GM12878 (cell line): Measurements from ENCODE around the gene BAZ2B. TPM values are rescaled to one million over a fixed set of nuclear protein-coding genes. Genes with fewer than 3 reads are reported as not detected.
A peak's percentile ranks its signal among the peaks of the same experiment; 100 is the strongest.

ENCODE experiments used
- ATAC-seq: fragments of 200-7000 bp; cut with Tn5 transposase; 3 replicates; pipeline ENCODE4 v1.9.1; 2020; ENCODE audit warnings: mild to moderate bottlenecking, moderate library complexity
- BruUV-seq: library from RNA; stranded (reverse); fragments of 400-500 nt; replicated peaks from 2 replicates; lab custom pipeline; 2021; lab: Mats Ljungman, UMichigan
- CTCF ChIA-PET: fragments of 300-600 bp; sonication (Branson Sonifier 250); formaldehyde crosslinking; extraction: SDS; loops from one replicate; lab custom pipeline; 2021; ENCODE audit warnings: inconsistent platforms; lab: Yijun Ruan, JAX
- POLR2A ChIA-PET: fragments of 350-600 bp; formaldehyde crosslinking; extraction: SDS; loops from one replicate; lab custom pipeline; 2021; ENCODE audit warnings: inconsistent platforms; lab: Charles Lee
- RAD21 ChIA-PET: fragments of 300-600 bp; sonication (Branson Sonifier 250); formaldehyde crosslinking; loops from one replicate; lab custom pipeline; 2023; ENCODE audit warnings: antibody characterized with exemption; ENCODE audit not compliant: unreplicated experiment; lab: Charles Lee
- SMC1A ChIA-PET: fragments of 300-600 bp; sonication (Branson Sonifier 250); formaldehyde crosslinking; loops from one replicate; lab custom pipeline; 2023; ENCODE audit not compliant: unreplicated experiment, uncharacterized antibody; lab: Charles Lee
- DNase-seq: peaks from one replicate; pipeline ENCODE4 v3.0.0-alpha.2; 2011; ENCODE audit warnings: low read depth, low spot score
- FAIRE-seq: peaks from 3 replicates; lab custom pipeline; 2011; peaks lifted over from hg19 to GRCh38; lab: Jason Lieb, UNC
- H2AFZ ChIP-seq: 2 replicates; pipeline ENCODE4 v1.6.0; 2011; ENCODE audit warnings: low read depth, low read length, control low read depth; ENCODE audit not compliant: control insufficient read depth
- H3K27ac ChIP-seq: 2 replicates; pipeline ENCODE4 v1.5.1; 2011; ENCODE audit warnings: control low read depth; ENCODE audit not compliant: control insufficient read depth, insufficient read depth
- H3K27me3 ChIP-seq, 2 experiments: replicated peaks in 1 of 2; 2 replicates each; pipeline versions ENCODE4 v1.6.0 to v1.6.1; 2011; ENCODE audit warnings: low read length in 1 of 2; ENCODE audit not compliant: control insufficient read depth in 2 of 2, insufficient read depth in 2 of 2
- H3K36me3 ChIP-seq, 2 experiments: 2 replicates each; pipeline ENCODE4 v1.5.1; 2011; ENCODE audit warnings: low read length in 1 of 2; ENCODE audit not compliant: control insufficient read depth in 2 of 2, insufficient read depth in 2 of 2
- H3K4me1 ChIP-seq: 2 replicates; pipeline ENCODE4 v1.6.1; 2011; ENCODE audit warnings: mild to moderate bottlenecking, low read length, moderate library complexity, mixed read lengths; ENCODE audit not compliant: control insufficient read depth, insufficient read depth
- H3K4me2 ChIP-seq: 2 replicates; pipeline ENCODE4 v1.6.0; 2011; ENCODE audit warnings: control low read depth; ENCODE audit not compliant: control insufficient read depth, insufficient read depth
- H3K4me3 ChIP-seq: fragments of 200-600 bp; sonication (generic); 2 replicates; pipeline ENCODE4 v1.5.1; 2016
- H3K79me2 ChIP-seq: 2 replicates; pipeline ENCODE4 v1.6.0; 2011; ENCODE audit warnings: low read length; ENCODE audit not compliant: control insufficient read depth, insufficient read depth
- H3K9ac ChIP-seq: 2 replicates; pipeline ENCODE4 v1.8.0; 2011; ENCODE audit warnings: low read length, control low read depth, mixed read lengths; ENCODE audit not compliant: control insufficient read depth, insufficient read depth
- H3K9me3 ChIP-seq: replicated peaks from 3 replicates; pipeline ENCODE4 v1.5.1; 2011; ENCODE audit warnings: mild to moderate bottlenecking, low read length; ENCODE audit not compliant: control insufficient read depth, insufficient read depth
- H4K20me1 ChIP-seq: 2 replicates; pipeline ENCODE4 v1.6.0; 2011; ENCODE audit not compliant: control insufficient read depth, insufficient read depth
- ASH2L ChIP-seq: fragments of 300-600, 200-600 bp; sonication (generic); IDR thresholded peaks from 2 replicates; pipeline ENCODE4 v1.6.1; 2017; ENCODE audit warnings: low read depth, mild to moderate bottlenecking, borderline replicate concordance
- CBX3 ChIP-seq: fragments of 200-600 bp; sonication (generic); IDR thresholded peaks from 2 replicates; pipeline ENCODE4 v1.6.1; 2016; ENCODE audit warnings: low read depth, borderline replicate concordance
- CHD2 ChIP-seq: IDR thresholded peaks from 2 replicates; pipeline ENCODE4 v1.6.1; 2011; ENCODE audit warnings: low read depth, low read length, improper control_type of control experiment, borderline replicate concordance
- EED ChIP-seq: sonication (generic); IDR thresholded peaks from 2 replicates; pipeline ENCODE4 v1.6.1; 2016; ENCODE audit warnings: antibody characterized with exemption, low read depth
- JUND ChIP-seq: IDR thresholded peaks from 2 replicates; pipeline ENCODE4 v1.6.1; 2012; ENCODE audit warnings: low read depth, mild to moderate bottlenecking, low read length, improper control_type of control experiment, moderate library complexity
- MTA3 ChIP-seq: IDR thresholded peaks from 2 replicates; pipeline ENCODE4 v1.6.1; 2012; ENCODE audit warnings: low read length, inconsistent platforms, borderline replicate concordance
- MYC ChIP-seq: IDR thresholded peaks from 2 replicates; pipeline ENCODE4 v1.6.1; 2011; ENCODE audit warnings: mild to moderate bottlenecking, low read length, moderate library complexity, inconsistent platforms; ENCODE audit not compliant: insufficient read depth, insufficient replicate concordance, insufficient read length, severe bottlenecking
- NFIC ChIP-seq: IDR thresholded peaks from 2 replicates; pipeline ENCODE4 v1.6.1; 2012; ENCODE audit warnings: low read depth, mild to moderate bottlenecking, inconsistent platforms, low read length, moderate library complexity
- NFYA ChIP-seq: IDR thresholded peaks from 2 replicates; pipeline ENCODE4 v1.6.1; 2011; ENCODE audit warnings: low read depth, mild to moderate bottlenecking, low read length, improper control_type of control experiment, borderline replicate concordance
- POLR2A ChIP-seq: IDR thresholded peaks from 2 replicates; pipeline ENCODE4 v1.6.1; 2011; ENCODE audit warnings: low read depth, mild to moderate bottlenecking, low read length
- POLR2AphosphoS2 ChIP-seq: IDR thresholded peaks from 2 replicates; pipeline ENCODE4 v1.6.1; 2011; ENCODE audit warnings: low read depth, mild to moderate bottlenecking, low read length, improper control_type of control experiment, moderate library complexity
- SMARCA5 ChIP-seq: fragments of 450-650 bp; IDR thresholded peaks from 2 replicates; pipeline ENCODE4 v1.6.1; 2017; ENCODE audit warnings: mild to moderate bottlenecking
- SREBF2 ChIP-seq: IDR thresholded peaks from 2 replicates; pipeline ENCODE4 v1.6.1; 2012; ENCODE audit warnings: mild to moderate bottlenecking, low read length
- SUPT20H ChIP-seq: IDR thresholded peaks from 2 replicates; pipeline ENCODE4 v1.6.1; 2011; ENCODE audit warnings: low read depth, mild to moderate bottlenecking, low read length, moderate library complexity, borderline replicate concordance; ENCODE audit not compliant: control insufficient read depth
- SUZ12 ChIP-seq: fragments of 200-600 bp; sonication (generic); IDR thresholded peaks from one replicate; pipeline ENCODE4 v1.6.1; 2018; ENCODE audit warnings: antibody characterized with exemption, mild to moderate bottlenecking; ENCODE audit not compliant: unreplicated experiment
- TARDBP ChIP-seq: IDR thresholded peaks from 2 replicates; pipeline ENCODE4 v1.6.1; 2016; ENCODE audit warnings: borderline replicate concordance
- TCF12 ChIP-seq: IDR thresholded peaks from 2 replicates; pipeline ENCODE4 v1.6.1; 2011; ENCODE audit warnings: low read depth, mild to moderate bottlenecking, low read length
- WGBS: methylation state at CpG from one replicate; pipeline ENCODE4 v1.1.6; 2016; ENCODE audit warnings: low lambda C conversion rate; ENCODE audit not compliant: insufficient replicate concordance, insufficient coverage; ENCODE audit errors: missing lambda C conversion rate; 5-methylcytosine and 5-hydroxymethylcytosine counted together
- in situ Hi-C: fragments of 300-500 bp; cut with MboI; formaldehyde crosslinking; loops from 9 replicates; pipeline ENCODE4 v1.14.3; 2018; ENCODE audit warnings: mixed read lengths
- intact Hi-C: fragments of 100-400 bp; cut with micrococcal nuclease; formaldehyde crosslinking; loops from one replicate; pipeline ENCODE4 v1.14.2; 2022; ENCODE audit not compliant: unreplicated experiment
- polyA plus RNA-seq, 11 experiments: library from polyadenylated mRNA; depleted of rRNA in 4 of 11; unstranded in 6 of 11; stranded (reverse) in 5 of 11; fragments of >200 nt; fragmentation: Nextera tagmentation in 4 of 11; fragmentation: Illumina TruSeq in 1 of 11; extraction: Ambion mirVana in 4 of 11; extraction: Trizol in 1 of 11; gene quantifications; 1 replicate in 1 of 11; 2 replicates in 10 of 11; pipeline versions ENCODE4 v1.2.1 to v1.2.3, GENCODE V29; 2011 to 2016; ENCODE audit warnings: inconsistent platforms in 2 of 11, missing spikeins in 2 of 11, low read depth in 1 of 11
- total RNA-seq, 4 experiments: library from RNA; depleted of rRNA in 3 of 4; stranded (reverse); fragments of >200 nt in 3 of 4; fragmentation: Illumina TruSeq in 1 of 4; extraction: Trizol in 1 of 4; gene quantifications; 2 replicates each; pipeline versions ENCODE4 v1.2.1 to v1.2.3, GENCODE V29; 2013 to 2021
- TF ChIP-seq, protein P1 (sequence below): IDR thresholded peaks from 2 replicates; pipeline ENCODE4 v1.6.1; 2012; ENCODE audit warnings: low read depth, low read length, improper control_type of control experiment
- TF ChIP-seq, protein P2 (sequence below): fragments of 450-650 bp; conservative IDR thresholded peaks from 2 replicates; pipeline ENCODE4 v1.6.1; 2017; ENCODE audit warnings: mild to moderate bottlenecking, moderate library complexity
- TF ChIP-seq, protein P3 (sequence below): fragments of 450-650 bp; IDR thresholded peaks from 2 replicates; pipeline ENCODE4 v1.6.1; 2017; ENCODE audit warnings: low read depth, mild to moderate bottlenecking, moderate library complexity

The BAZ2B gene
- total and polyA plus RNA-seq, 10 of the 15 experiments (the other 5 are each of a cell fraction or from before 2014, with no cell fraction given): 8.8 to 49.7 (median 24.7) TPM

DNA sequence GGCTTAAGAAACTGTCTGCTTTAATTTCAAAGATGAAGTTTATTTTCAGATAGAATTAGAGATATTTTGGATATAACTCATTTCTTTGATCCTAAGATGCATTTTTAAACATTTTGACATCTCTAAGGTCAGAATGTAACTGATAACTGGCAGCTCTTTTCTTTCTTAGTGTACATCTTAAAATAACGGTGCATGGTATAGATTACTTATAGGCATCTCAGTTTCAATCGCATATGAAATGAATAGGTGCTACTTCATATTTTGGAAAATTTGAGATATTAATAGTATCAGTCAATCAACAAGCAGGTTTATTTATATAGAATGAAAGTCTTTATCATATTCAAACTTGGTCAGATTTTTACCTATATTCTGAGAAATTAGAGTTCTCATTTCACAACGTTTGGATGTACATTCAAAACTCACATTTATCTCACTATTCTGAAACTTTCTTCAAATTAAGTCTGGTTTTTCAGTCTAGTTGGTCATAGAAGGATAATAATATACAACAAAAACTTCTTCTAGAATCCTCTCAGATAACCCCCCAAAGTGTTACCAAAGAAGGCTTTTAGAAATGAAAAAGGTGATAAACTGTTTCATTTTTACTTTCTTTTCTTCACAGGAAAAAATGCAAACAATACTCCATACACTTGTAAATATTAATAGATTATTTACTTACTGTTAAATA, 207.1 kb downstream of the BAZ2B start (continued):
- TF ChIP-seq, protein P1, sequence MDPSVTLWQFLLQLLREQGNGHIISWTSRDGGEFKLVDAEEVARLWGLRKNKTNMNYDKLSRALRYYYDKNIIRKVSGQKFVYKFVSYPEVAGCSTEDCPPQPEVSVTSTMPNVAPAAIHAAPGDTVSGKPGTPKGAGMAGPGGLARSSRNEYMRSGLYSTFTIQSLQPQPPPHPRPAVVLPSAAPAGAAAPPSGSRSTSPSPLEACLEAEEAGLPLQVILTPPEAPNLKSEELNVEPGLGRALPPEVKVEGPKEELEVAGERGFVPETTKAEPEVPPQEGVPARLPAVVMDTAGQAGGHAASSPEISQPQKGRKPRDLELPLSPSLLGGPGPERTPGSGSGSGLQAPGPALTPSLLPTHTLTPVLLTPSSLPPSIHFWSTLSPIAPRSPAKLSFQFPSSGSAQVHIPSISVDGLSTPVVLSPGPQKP: no peak
- TF ChIP-seq NFIC (peak; percentile 74; the same call in 1 of the 2 replicates), MTA3 (no peak)
- TF ChIP-seq, protein P2, sequence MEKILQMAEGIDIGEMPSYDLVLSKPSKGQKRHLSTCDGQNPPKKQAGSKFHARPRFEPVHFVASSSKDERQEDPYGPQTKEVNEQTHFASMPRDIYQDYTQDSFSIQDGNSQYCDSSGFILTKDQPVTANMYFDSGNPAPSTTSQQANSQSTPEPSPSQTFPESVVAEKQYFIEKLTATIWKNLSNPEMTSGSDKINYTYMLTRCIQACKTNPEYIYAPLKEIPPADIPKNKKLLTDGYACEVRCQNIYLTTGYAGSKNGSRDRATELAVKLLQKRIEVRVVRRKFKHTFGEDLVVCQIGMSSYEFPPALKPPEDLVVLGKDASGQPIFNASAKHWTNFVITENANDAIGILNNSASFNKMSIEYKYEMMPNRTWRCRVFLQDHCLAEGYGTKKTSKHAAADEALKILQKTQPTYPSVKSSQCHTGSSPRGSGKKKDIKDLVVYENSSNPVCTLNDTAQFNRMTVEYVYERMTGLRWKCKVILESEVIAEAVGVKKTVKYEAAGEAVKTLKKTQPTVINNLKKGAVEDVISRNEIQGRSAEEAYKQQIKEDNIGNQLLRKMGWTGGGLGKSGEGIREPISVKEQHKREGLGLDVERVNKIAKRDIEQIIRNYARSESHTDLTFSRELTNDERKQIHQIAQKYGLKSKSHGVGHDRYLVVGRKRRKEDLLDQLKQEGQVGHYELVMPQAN: no peak
- TF ChIP-seq, all 136 proteins: peak for 9

DNA sequence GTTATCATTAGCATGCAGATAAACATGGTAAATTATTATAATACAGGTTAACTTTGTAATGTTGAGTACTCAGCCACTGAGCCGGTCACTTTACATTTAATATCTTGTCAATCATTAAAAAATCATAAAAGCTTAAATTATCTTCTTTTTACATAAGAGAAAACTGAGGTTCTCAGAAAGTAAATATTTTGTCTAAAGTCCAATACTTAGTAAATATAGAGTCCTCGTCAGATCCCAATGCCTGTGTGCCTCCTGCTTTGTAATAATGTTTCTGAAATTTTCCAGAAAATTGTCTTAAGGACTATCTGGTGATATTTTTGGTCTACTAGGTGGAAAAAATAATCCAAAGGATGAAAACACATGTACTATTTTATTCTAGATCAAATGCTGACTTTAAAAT, 213.6 kb downstream of the BAZ2B start:
- Histone ChIP-seq H3K27me3 (no peaks in the 10 kb centered on the region), H3K36me3 (no peaks in the 10 kb centered on the region), H3K4me2 (no peak overlapping the region), H2AFZ (no peak overlapping the region), H3K4me1 (no peaks in the 10 kb centered on the region), H4K20me1 (no peaks in the 10 kb centered on the region), H3K9ac (no peak overlapping the region), H3K27ac (no peak overlapping the region), H3K4me3 (no peak overlapping the region), H3K9me3 (no peaks in the 10 kb centered on the region; the same call in 2 of the 3 replicates), H3K79me2 (no peaks in the 10 kb centered on the region)
- WGBS: 95% methylated on average over 2 of the region's 2 CpGs
- CTCF ChIA-PET: no interaction called here
- RAD21 ChIA-PET: no interaction called here
- ATAC-seq (no peak), FAIRE-seq (no peak), DNase-seq (no peak)
- SMC1A ChIA-PET: interaction anchor here (0.6 to 1.6 kb wide), 3 partner anchors 8 to 45 kb away, joined by 3 to 5 read pairs (median 5); no protein-coding TSS in a partner anchor
- intact Hi-C loops (loop anchor here (10.0 kb wide), 1 partner anchor 312 kb away; the partner anchor contains the start of gene MARCHF7), in situ Hi-C loops (no loop called here)
- POLR2A ChIA-PET: no interaction called here
- BruUV-seq: no TSS peak
- TF ChIP-seq NFYA: no peak
- no peak for TF ChIP-seq EED
- no peak for TF ChIP-seq SUZ12
- TF ChIP-seq JUND: no peak
- no peak for TF ChIP-seq CBX3
- no peak for TF ChIP-seq POLR2A
- no peak for TF ChIP-seq ASH2L
- TF ChIP-seq TARDBP: no peak
- no peak for TF ChIP-seq SMARCA5
- no peak for TF ChIP-seq POLR2AphosphoS2
- TF ChIP-seq, protein P3, sequence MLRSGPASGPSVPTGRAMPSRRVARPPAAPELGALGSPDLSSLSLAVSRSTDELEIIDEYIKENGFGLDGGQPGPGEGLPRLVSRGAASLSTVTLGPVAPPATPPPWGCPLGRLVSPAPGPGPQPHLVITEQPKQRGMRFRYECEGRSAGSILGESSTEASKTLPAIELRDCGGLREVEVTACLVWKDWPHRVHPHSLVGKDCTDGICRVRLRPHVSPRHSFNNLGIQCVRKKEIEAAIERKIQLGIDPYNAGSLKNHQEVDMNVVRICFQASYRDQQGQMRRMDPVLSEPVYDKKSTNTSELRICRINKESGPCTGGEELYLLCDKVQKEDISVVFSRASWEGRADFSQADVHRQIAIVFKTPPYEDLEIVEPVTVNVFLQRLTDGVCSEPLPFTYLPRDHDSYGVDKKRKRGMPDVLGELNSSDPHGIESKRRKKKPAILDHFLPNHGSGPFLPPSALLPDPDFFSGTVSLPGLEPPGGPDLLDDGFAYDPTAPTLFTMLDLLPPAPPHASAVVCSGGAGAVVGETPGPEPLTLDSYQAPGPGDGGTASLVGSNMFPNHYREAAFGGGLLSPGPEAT: no peak
- no peak for TF ChIP-seq TCF12
- no peak for TF ChIP-seq SREBF2
- TF ChIP-seq CHD2: no peak
- no peak for TF ChIP-seq SUPT20H
- no peak for TF ChIP-seq MYC
